GM21737 (cell line): ENCODE measurements around the gene SERPINA5.

ENCODE experiments used
- ATAC-seq: cut with Tn5 transposase; IDR thresholded peaks from one replicate; pipeline ENCODE4 v1.9.1; 2021; ENCODE audit warnings: mild to moderate bottlenecking, moderate library complexity; ENCODE audit not compliant: unreplicated experiment

Gene SERPINA5

DNA sequence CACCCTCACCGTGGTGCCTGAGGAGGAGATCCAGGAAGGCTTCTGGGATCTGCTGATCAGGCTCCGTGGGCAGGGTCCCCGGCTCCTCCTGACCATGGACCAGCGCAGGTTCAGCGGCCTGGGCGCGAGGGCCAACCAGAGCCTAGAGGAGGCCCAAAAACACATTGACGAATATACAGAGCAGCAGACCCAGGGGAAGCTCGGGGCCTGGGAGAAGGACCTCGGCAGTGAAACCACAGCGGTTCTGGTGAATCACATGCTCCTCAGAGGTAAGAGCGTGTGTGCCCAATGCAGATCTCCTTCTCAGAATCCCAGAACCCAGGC, 60.4 kb downstream of the SERPINA5 start:
- ATAC-seq, result no peak
